Kidney (tissue), 14 donors: ENCODE results near the gene MYO10. TPM values are rescaled to one million over a fixed set of nuclear protein-coding genes. Genes with fewer than 3 reads are reported as not detected.

Experiments used
- DNase-seq, 5 donors: peaks; one replicate each; pipeline ENCODE4 v3.0.0-alpha.2; 2013 to 2020
- FAIRE-seq: peaks from 2 replicates; lab custom pipeline; 2012; peaks lifted over from hg19 to GRCh38; lab: Jason Lieb, UNC
- H3K27ac ChIP-seq, 2 donors: one replicate each; pipeline ENCODE4 v1.7.0; 2013; ENCODE audit warnings: low read depth in 2 of 2, low read length in 2 of 2, inconsistent platforms in 1 of 2
- H3K27me3 ChIP-seq: one replicate; pipeline ENCODE4 v1.7.1; 2013; ENCODE audit warnings: low read length, inconsistent platforms; ENCODE audit not compliant: control insufficient read depth, insufficient read depth
- H3K36me3 ChIP-seq, 3 donors: one replicate each; pipeline versions ENCODE4 v1.7.0 to v1.7.1; 2013; ENCODE audit warnings: low read length in 3 of 3, control low read depth in 1 of 3, inconsistent platforms in 1 of 3; ENCODE audit not compliant: insufficient read depth in 3 of 3, control insufficient read depth in 2 of 3
- H3K4me1 ChIP-seq, 3 donors: one replicate each; pipeline versions ENCODE4 v1.7.0 to v1.7.1; 2013; ENCODE audit warnings: low read length in 3 of 3, inconsistent platforms in 1 of 3, low read depth in 1 of 3; ENCODE audit not compliant: control insufficient read depth in 2 of 3, insufficient read depth in 2 of 3
- H3K4me3 ChIP-seq, 3 donors: one replicate each; pipeline versions ENCODE4 v1.7.0 to v1.8.1; 2013; ENCODE audit warnings: low read length in 3 of 3, control low read depth in 1 of 3, inconsistent platforms in 1 of 3
- H3K9ac ChIP-seq, 3 donors: one replicate each; pipeline versions ENCODE4 v1.7.0 to v1.7.1; 2013; ENCODE audit warnings: low read length in 3 of 3, control low read depth in 1 of 3, inconsistent platforms in 1 of 3
- H3K9me3 ChIP-seq, 3 donors: one replicate each; pipeline versions ENCODE4 v1.7.0 to v1.7.1; 2013; ENCODE audit warnings: low read length in 3 of 3, control low read depth in 1 of 3, inconsistent platforms in 1 of 3; ENCODE audit not compliant: control insufficient read depth in 2 of 3, insufficient read depth in 1 of 3
- CTCF ChIP-seq: IDR thresholded peaks from 3 replicates; pipeline ENCODE4 v1.5.1; 2012; ENCODE audit warnings: mild to moderate bottlenecking, moderate library complexity, borderline replicate concordance; ENCODE audit not compliant: insufficient read depth; ENCODE audit errors: extremely low read depth
- intact Hi-C: fragments of 100-400 bp; cut with DNase I; formaldehyde crosslinking; loops from one replicate; pipeline ENCODE4 v1.11.1; 2022
- polyA plus RNA-seq: library from polyadenylated mRNA; stranded (reverse); fragments of 350-450 nt; fragmentation: Illumina TruSeq; extraction: RNeasy Lipid Tissue Mini Kit (QIAGEN cat#74804); gene quantifications from one replicate; pipeline ENCODE4 v1.2.3, GENCODE V29; 2014; ENCODE audit warnings: low read depth, low replicate concordance; ENCODE audit not compliant: insufficient read depth
- total RNA-seq: library from RNA; stranded (reverse); fragmentation: NEBNext Ultra II Directional; extraction: Animal tissue kit (Norgen Biotek cat#: 25700); gene quantifications from one replicate; pipeline ENCODE4 v1.2.1, GENCODE V29; 2021
- donor health status: control.
- donor health status: control.
- donor health status: control.
- donor health status: control.
- donor health status: control.
- donor health status: DM: yes; HTN: yes; CAD: no.
- donor health status: Normal renal cell carcinoma (clear cell type).

Gene MYO10
- total and polyA plus RNA-seq, 2 donors from 2014 or later: 7.6 to 52.4 TPM

GRCh38 chr5:16889203-16889971 is 46.7 kb downstream of the MYO10 start:
- FAIRE-seq (no peak), DNase-seq (peak in 3 of 5 donors; percentile 58 to 94 (median 93))
- no peak for TF ChIP-seq CTCF
- peak overlapping the region in 1 of 3 donors; percentile 21 for H3K4me3 ChIP-seq
- H3K27ac ChIP-seq: peak overlapping the region in 1 of 2 donors; percentile 67
- H3K4me1 ChIP-seq: peaks cover 6 to 11% (median 11%) of the 10 kb centered on the region in 3 donors
- H3K9me3 ChIP-seq: no peaks in the 10 kb centered on the region
- intact Hi-C loops: no loop called here
- H3K9ac ChIP-seq: peak overlapping the region in 1 of 3 donors; percentile 6
- H3K36me3 ChIP-seq: no peaks in the 10 kb centered on the region
- no peaks in the 10 kb centered on the region for H3K27me3 ChIP-seq

DNA sequence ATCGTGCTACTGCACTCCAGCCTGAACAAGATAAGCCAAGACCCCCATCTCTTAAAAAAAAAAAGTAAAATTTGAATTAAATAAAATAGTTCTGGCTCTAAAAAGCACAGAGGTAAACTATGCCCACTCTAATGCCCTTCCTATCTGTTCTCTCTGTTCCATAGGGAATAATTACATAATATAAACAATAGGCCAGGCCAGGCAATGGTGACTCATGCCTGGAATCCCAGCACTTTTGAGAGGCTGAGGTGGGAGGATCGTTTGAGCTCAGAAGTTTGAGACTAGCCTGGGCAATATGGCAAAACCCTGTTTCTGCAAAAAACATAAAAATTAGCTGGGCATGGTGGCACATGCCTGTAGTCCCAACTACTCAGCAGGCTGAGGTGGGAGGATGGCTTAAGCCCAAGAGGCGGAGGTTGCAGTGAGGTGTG is 47.4 kb downstream of the MYO10 start:
- TF ChIP-seq CTCF: no peak
- peaks cover 6 to 9% (median 7%) of the 10 kb centered on the region in 3 donors for H3K4me1 ChIP-seq
- intact Hi-C loops: no loop called here
- no peaks in the 10 kb centered on the region for H3K27me3 ChIP-seq
- no peak overlapping the region for H3K27ac ChIP-seq
- DNase-seq: no peak
- FAIRE-seq: no peak
- no peak overlapping the region for H3K4me3 ChIP-seq
- H3K36me3 ChIP-seq: no peaks in the 10 kb centered on the region
- no peak overlapping the region for H3K9ac ChIP-seq
- H3K9me3 ChIP-seq: no peaks in the 10 kb centered on the region

- no peak overlapping the region for H3K9ac ChIP-seq
- intact Hi-C loops: no loop called here
- no peaks in the 10 kb centered on the region for H3K36me3 ChIP-seq
- no peaks in the 10 kb centered on the region for H3K9me3 ChIP-seq
- no peak overlapping the region for H3K4me3 ChIP-seq
- no peak for FAIRE-seq
- H3K27me3 ChIP-seq: no peaks in the 10 kb centered on the region
- no peak for DNase-seq
- peaks cover 6 to 9% (median 7%) of the 10 kb centered on the region in 3 donors for H3K4me1 ChIP-seq
- peak overlapping the region in 1 of 2 donors; percentile 32 for H3K27ac ChIP-seq
- TF ChIP-seq CTCF: no peak
Measured at GRCh38 chr5:16886793-16887345, 49.2 kb downstream of the MYO10 start.
